A549 (cell line): Measurements from ENCODE around the gene PLEKHM2. TPM values are rescaled to one million over a fixed set of nuclear protein-coding genes. Genes with fewer than 3 reads are reported as not detected.
A peak's percentile ranks its signal among the peaks of the same experiment; 100 is the strongest.

ENCODE experiments used
- ATAC-seq, 2 experiments: fragments of 200-7000 bp in 1 of 2; fragments of >200 bp in 1 of 2; cut with Nextera tagmentation in 1 of 2; cut with Tn5 transposase in 1 of 2; 3 replicates each; pipeline versions ENCODE4 v1.8.0 to v1.9.1; 2018 to 2020; ENCODE audit warnings: mild to moderate bottlenecking in 1 of 2, moderate library complexity in 1 of 2
- CTCF ChIA-PET: fragments of 300-600 bp; sonication (Branson Sonifier 250); formaldehyde crosslinking; extraction: SDS; loops from one replicate; lab custom pipeline; 2021; ENCODE audit warnings: antibody characterized with exemption, inconsistent platforms; lab: Yijun Ruan, JAX
- POLR2A ChIA-PET: fragments of 350-600 bp; formaldehyde crosslinking; extraction: SDS; loops from one replicate; lab custom pipeline; 2021; ENCODE audit warnings: antibody characterized with exemption, inconsistent platforms; lab: Yijun Ruan, JAX
- DNase-seq, 2 experiments: peaks; one replicate each; pipeline versions ENCODE4 v3.0.0 to v3.0.0-alpha.2; 2011 to 2016; ENCODE audit warnings: low read depth in 1 of 2, low spot score in 1 of 2
- FAIRE-seq: peaks from 2 replicates; lab custom pipeline; 2011; peaks lifted over from hg19 to GRCh38; lab: Jason Lieb, UNC
- H3K27ac ChIP-seq, 2 experiments: fragments of >200 bp; sonication (Bioruptor Twin); formaldehyde crosslinking; 3 replicates each; pipeline ENCODE4 v1.5.1; 2016 to 2017
- H3K4me1 ChIP-seq: fragments of >200 bp; sonication (Bioruptor Twin); formaldehyde crosslinking; 3 replicates; pipeline ENCODE4 v1.6.1; 2016
- H3K4me2 ChIP-seq: fragments of >200 bp; sonication (Bioruptor Twin); formaldehyde crosslinking; 3 replicates; pipeline ENCODE4 v1.6.1; 2016
- H3K4me3 ChIP-seq: fragments of >200 bp; sonication (Bioruptor Twin); formaldehyde crosslinking; 3 replicates; pipeline ENCODE4 v1.5.1; 2016
- H3K9me3 ChIP-seq: fragments of >200 bp; sonication (Bioruptor Twin); formaldehyde crosslinking; 3 replicates; pipeline ENCODE4 v1.6.1; 2016
- BHLHE40 ChIP-seq: IDR thresholded peaks from 2 replicates; pipeline ENCODE4 v1.6.1; 2012; ENCODE audit warnings: low read depth, low read length, inconsistent platforms
- CBX8 ChIP-seq: fragments of 200-600 bp; sonication (generic); IDR thresholded peaks from 2 replicates; pipeline ENCODE4 v1.6.1; 2016
- CEBPB ChIP-seq, 2 experiments: fragments of >200 bp in 1 of 2; sonication (Bioruptor Twin) in 1 of 2; formaldehyde crosslinking in 1 of 2; IDR thresholded peaks; 2 replicates each; pipeline ENCODE4 v1.6.1; 2012 to 2016
- CHD4 ChIP-seq: fragments of 200-600 bp; sonication (generic); IDR thresholded peaks from 2 replicates; pipeline ENCODE4 v1.6.1; 2016; ENCODE audit warnings: antibody characterized with exemption, mild to moderate bottlenecking, borderline replicate concordance
- EHMT2 ChIP-seq: fragments of 200-600 bp; sonication (generic); IDR thresholded peaks from 2 replicates; pipeline ENCODE4 v1.6.1; 2016; ENCODE audit warnings: antibody characterized with exemption, low read depth, mild to moderate bottlenecking, moderate library complexity
- ESRRA ChIP-seq: fragments of 150-350 bp; IDR thresholded peaks from 2 replicates; pipeline ENCODE4 v1.6.1; 2014; ENCODE audit warnings: mild to moderate bottlenecking, low read length, borderline replicate concordance
- FOSB ChIP-seq: fragments of 250-450 bp; sonication (Bioruptor Pico); IDR thresholded peaks from 2 replicates; pipeline ENCODE4 v1.5.0; 2020; ENCODE audit warnings: mild to moderate bottlenecking, moderate library complexity
- FOXS1 ChIP-seq: fragments of 250-450 bp; sonication (Bioruptor Pico); IDR thresholded peaks from 2 replicates; pipeline ENCODE4 v1.5.0; 2020; ENCODE audit warnings: mild to moderate bottlenecking, moderate library complexity
- HDAC2 ChIP-seq: fragments of 200-600 bp; sonication (generic); IDR thresholded peaks from 2 replicates; pipeline ENCODE4 v1.6.1; 2016
- HOXA7 ChIP-seq: fragments of 250-450 bp; sonication (Bioruptor Pico); IDR thresholded peaks from 2 replicates; pipeline ENCODE4 v1.5.0; 2020; ENCODE audit warnings: mild to moderate bottlenecking, moderate library complexity
- JUNB ChIP-seq: fragments of >200 bp; sonication (Bioruptor Twin); formaldehyde crosslinking; IDR thresholded peaks from 2 replicates; pipeline ENCODE4 v1.6.1; 2016
- KDM1A ChIP-seq: fragments of 200-600 bp; sonication (generic); IDR thresholded peaks from 2 replicates; pipeline ENCODE4 v1.6.1; 2016; ENCODE audit warnings: low read depth, mild to moderate bottlenecking
- MAFK ChIP-seq: fragments of 450-650 bp; IDR thresholded peaks from 2 replicates; pipeline ENCODE4 v1.6.1; 2014; ENCODE audit not compliant: partially characterized antibody
- NFE2L2 ChIP-seq: fragments of 150-350 bp; conservative IDR thresholded peaks from 2 replicates; pipeline ENCODE4 v1.6.1; 2014; ENCODE audit warnings: low read length
- NR3C1 ChIP-seq: fragments of >200 bp; sonication (Bioruptor Twin); formaldehyde crosslinking; IDR thresholded peaks from 3 replicates; pipeline ENCODE4 v1.6.1; 2017
- PHF8 ChIP-seq: fragments of 200-600 bp; sonication (generic); IDR thresholded peaks from 2 replicates; pipeline ENCODE4 v1.6.1; 2016; ENCODE audit warnings: low read depth, mild to moderate bottlenecking, antibody characterized with exemption, moderate library complexity, borderline replicate concordance
- POLR2A ChIP-seq: IDR thresholded peaks from 2 replicates; pipeline ENCODE4 v1.6.1; 2012; ENCODE audit warnings: mild to moderate bottlenecking, low read length
- RNF2 ChIP-seq: fragments of 200-600 bp; sonication (generic); IDR thresholded peaks from 2 replicates; pipeline ENCODE4 v1.6.1; 2016; ENCODE audit warnings: low read depth, mild to moderate bottlenecking, antibody characterized with exemption, moderate library complexity, borderline replicate concordance
- SREBF2 ChIP-seq: fragments of 450-650 bp; IDR thresholded peaks from 2 replicates; pipeline ENCODE4 v1.6.1; 2014; ENCODE audit warnings: mild to moderate bottlenecking, moderate library complexity
- TFCP2L1 ChIP-seq: fragments of 250-450 bp; sonication (Bioruptor Pico); IDR thresholded peaks from 2 replicates; pipeline ENCODE4 v1.5.0; 2021; ENCODE audit warnings: mild to moderate bottlenecking
- TP53 ChIP-seq: fragments of 250-450 bp; sonication (Bioruptor Pico); IDR thresholded peaks from 2 replicates; pipeline ENCODE4 v1.5.0; 2021; ENCODE audit warnings: mild to moderate bottlenecking, moderate library complexity
- ZFP36 ChIP-seq: fragments of 450-650 bp; IDR thresholded peaks from 2 replicates; pipeline ENCODE4 v1.6.1; 2014; ENCODE audit warnings: borderline replicate concordance; ENCODE audit not compliant: partially characterized antibody
- ZNF302 ChIP-seq: fragments of 250-450 bp; sonication (Bioruptor Pico); IDR thresholded peaks from 2 replicates; pipeline ENCODE4 v1.9.0; 2021; ENCODE audit warnings: inconsistent platforms, mild to moderate bottlenecking, moderate library complexity
- ZSCAN20 ChIP-seq: fragments of 250-450 bp; sonication (Bioruptor Pico); IDR thresholded peaks from 2 replicates; pipeline ENCODE4 v1.8.0; 2022; ENCODE audit warnings: mild to moderate bottlenecking, moderate library complexity
- WGBS: methylation state at CpG from one replicate; pipeline ENCODE4 v1.1.6; 2017; ENCODE audit errors: missing lambda C conversion rate; 5-methylcytosine and 5-hydroxymethylcytosine counted together
- polyA plus RNA-seq, 4 experiments: library from polyadenylated mRNA; depleted of rRNA in 3 of 4; stranded (reverse); fragments of >200 nt; fragmentation: RNase III in 1 of 4; extraction: RNeasy Plus Mini Kit Qiagen cat#74134 plus additional on column Dnase treatment in 1 of 4; gene quantifications; 2 replicates in 3 of 4; 3 replicates in 1 of 4; pipeline ENCODE4 v1.2.3, GENCODE V29; 2011 to 2017
- TF ChIP-seq, protein P1 (sequence below): IDR thresholded peaks from 2 replicates; pipeline ENCODE4 v1.6.1; 2012
- TF ChIP-seq, protein P2 (sequence below): fragments of 450-650 bp; IDR thresholded peaks from 2 replicates; pipeline ENCODE4 v1.6.1; 2014; ENCODE audit warnings: antibody characterized with exemption
- TF ChIP-seq, protein P3 (sequence below): fragments of 250-450 bp; sonication (Bioruptor Pico); IDR thresholded peaks from 2 replicates; pipeline ENCODE4 v1.5.0; 2020; ENCODE audit warnings: low read depth, mild to moderate bottlenecking, moderate library complexity
- TF ChIP-seq, protein P4 (sequence below): fragments of 250-450 bp; sonication (Bioruptor Pico); IDR thresholded peaks from 2 replicates; pipeline ENCODE4 v1.5.0; 2021; ENCODE audit warnings: mild to moderate bottlenecking, moderate library complexity, borderline replicate concordance
- TF ChIP-seq, protein P5 (sequence below): fragments of 150-350 bp; IDR thresholded peaks from 2 replicates; pipeline ENCODE4 v1.6.1; 2014; ENCODE audit warnings: low read depth, mild to moderate bottlenecking, low read length

The PLEKHM2 gene
- polyA plus RNA-seq, 2 of the 4 experiments (the other 2 are of a cell fraction): 14.7 to 21.5 TPM

DNA sequence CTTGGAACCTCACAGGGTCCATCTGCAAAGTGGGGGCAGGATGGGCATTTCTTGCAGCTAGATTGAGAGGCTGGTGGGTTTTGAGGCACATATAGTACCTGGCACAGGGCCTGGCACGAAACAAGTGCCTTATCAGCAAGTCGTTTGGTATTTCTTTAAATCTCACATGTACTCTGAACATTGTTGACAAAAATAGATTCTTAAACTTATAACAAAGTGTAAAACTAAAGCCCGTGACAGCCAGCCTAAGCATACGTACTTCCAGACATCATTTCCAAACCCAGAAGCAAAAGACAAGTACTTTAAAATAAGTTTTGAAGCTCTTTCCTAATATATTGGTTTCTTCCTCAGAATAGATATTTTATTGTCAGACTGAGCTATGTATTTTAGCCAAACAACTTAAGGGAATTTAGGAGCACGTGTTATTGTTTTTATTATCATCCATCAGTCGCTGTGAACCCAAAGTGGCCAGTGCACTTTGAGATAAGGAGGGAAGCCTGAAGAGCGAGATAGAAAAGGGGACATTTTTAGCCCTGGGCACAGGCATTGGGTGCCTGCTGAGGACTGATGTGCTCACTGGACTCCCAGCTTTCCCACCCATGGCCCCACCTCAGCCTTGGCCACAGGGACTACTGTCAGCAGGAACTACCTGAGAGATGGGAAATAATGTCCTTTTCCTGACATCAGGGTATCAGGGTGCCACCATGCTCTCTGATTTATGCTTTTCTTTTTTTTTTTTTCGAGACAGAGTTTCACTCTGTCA is 77.4 kb downstream of the PLEKHM2 start:
- CTCF ChIA-PET: interaction anchor here (0.6 kb wide), 1 partner anchor 21 kb away, joined by 3 read pairs; no protein-coding TSS in a partner anchor
- no peak for FAIRE-seq
- DNase-seq: no peak
- 90% methylated on average over 8 of the region's 8 CpGs for WGBS
- H3K4me1 ChIP-seq: peaks cover 43% of the 10 kb centered on the region
- TF ChIP-seq POLR2A (no peak), SREBF2 (no peak), ZFP36 (no peak), NFE2L2 (no peak), ESRRA (no peak), NR3C1 (no peak), HDAC2 (no peak), EHMT2 (no peak), ZSCAN20 (CRISPR knock-in tag) (no peak)
- TF ChIP-seq, protein P1, sequence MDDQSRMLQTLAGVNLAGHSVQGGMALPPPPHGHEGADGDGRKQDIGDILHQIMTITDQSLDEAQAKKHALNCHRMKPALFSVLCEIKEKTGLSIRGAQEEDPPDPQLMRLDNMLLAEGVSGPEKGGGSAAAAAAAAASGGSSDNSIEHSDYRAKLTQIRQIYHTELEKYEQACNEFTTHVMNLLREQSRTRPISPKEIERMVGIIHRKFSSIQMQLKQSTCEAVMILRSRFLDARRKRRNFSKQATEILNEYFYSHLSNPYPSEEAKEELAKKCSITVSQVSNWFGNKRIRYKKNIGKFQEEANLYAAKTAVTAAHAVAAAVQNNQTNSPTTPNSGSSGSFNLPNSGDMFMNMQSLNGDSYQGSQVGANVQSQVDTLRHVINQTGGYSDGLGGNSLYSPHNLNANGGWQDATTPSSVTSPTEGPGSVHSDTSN: no peak
- peak overlapping the region; percentile 94 to 99; a peak in 4 of 6 replicates for H3K27ac ChIP-seq
- no peak overlapping the region for H3K4me2 ChIP-seq
- POLR2A ChIA-PET: interaction anchor here (0.5 kb wide), 1 partner anchor 15 kb away, joined by 3 read pairs; no protein-coding TSS in a partner anchor
- ATAC-seq: no peak
- H3K4me3 ChIP-seq: no peak overlapping the region
- no peaks in the 10 kb centered on the region for H3K9me3 ChIP-seq

DNA sequence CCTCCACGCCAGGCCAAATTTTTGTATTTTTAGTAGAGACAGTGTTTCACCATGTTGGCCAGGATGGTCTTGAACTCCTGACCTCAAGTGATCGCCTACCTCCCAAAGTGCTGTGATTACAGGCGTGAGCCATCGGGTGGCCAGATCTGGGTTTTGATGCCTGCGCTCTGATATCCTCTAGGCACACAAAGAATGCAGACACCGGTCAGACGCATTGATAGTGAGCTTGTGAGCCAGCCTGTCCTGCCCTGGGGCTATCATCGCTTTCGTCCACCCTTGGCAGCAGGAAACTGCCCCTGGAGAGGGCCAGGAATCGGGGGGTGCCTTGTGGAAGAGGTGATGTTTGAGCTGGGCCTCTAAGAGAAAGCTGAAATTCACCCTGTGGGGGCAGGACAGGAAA is 78.4 kb downstream of the PLEKHM2 start:
- TF ChIP-seq MAFK (no peak), BHLHE40 (no peak), RNF2 (no peak), CHD4 (no peak), PHF8 (no peak), TFCP2L1 (no peak), FOXS1 (CRISPR knock-in tag) (no peak), ZNF302 (CRISPR knock-in tag) (no peak), HOXA7 (CRISPR knock-in tag) (no peak), FOSB (CRISPR knock-in tag) (no peak), JUNB (no peak), KDM1A (no peak), CBX8 (no peak), TP53 (CRISPR knock-in tag) (no peak), CEBPB (IDR thresholded peaks at IDR 0.05) (no peak)
- TF ChIP-seq, protein P2, sequence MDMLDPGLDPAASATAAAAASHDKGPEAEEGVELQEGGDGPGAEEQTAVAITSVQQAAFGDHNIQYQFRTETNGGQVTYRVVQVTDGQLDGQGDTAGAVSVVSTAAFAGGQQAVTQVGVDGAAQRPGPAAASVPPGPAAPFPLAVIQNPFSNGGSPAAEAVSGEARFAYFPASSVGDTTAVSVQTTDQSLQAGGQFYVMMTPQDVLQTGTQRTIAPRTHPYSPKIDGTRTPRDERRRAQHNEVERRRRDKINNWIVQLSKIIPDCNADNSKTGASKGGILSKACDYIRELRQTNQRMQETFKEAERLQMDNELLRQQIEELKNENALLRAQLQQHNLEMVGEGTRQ: no peak
- TF ChIP-seq, protein P3, sequence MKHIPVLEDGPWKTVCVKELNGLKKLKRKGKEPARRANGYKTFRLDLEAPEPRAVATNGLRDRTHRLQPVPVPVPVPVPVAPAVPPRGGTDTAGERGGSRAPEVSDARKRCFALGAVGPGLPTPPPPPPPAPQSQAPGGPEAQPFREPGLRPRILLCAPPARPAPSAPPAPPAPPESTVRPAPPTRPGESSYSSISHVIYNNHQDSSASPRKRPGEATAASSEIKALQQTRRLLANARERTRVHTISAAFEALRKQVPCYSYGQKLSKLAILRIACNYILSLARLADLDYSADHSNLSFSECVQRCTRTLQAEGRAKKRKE: no peak
- TF ChIP-seq, protein P1: no peak
- TF ChIP-seq, protein P4, sequence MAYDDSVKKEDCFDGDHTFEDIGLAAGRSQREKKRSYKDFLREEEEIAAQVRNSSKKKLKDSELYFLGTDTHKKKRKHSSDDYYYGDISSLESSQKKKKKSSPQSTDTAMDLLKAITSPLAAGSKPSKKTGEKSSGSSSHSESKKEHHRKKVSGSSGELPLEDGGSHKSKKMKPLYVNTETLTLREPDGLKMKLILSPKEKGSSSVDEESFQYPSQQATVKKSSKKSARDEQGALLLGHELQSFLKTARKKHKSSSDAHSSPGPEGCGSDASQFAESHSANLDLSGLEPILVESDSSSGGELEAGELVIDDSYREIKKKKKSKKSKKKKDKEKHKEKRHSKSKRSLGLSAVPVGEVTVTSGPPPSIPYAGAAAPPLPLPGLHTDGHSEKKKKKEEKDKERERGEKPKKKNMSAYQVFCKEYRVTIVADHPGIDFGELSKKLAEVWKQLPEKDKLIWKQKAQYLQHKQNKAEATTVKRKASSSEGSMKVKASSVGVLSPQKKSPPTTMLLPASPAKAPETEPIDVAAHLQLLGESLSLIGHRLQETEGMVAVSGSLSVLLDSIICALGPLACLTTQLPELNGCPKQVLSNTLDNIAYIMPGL (CRISPR knock-in tag): no peak
- TF ChIP-seq, protein P5, sequence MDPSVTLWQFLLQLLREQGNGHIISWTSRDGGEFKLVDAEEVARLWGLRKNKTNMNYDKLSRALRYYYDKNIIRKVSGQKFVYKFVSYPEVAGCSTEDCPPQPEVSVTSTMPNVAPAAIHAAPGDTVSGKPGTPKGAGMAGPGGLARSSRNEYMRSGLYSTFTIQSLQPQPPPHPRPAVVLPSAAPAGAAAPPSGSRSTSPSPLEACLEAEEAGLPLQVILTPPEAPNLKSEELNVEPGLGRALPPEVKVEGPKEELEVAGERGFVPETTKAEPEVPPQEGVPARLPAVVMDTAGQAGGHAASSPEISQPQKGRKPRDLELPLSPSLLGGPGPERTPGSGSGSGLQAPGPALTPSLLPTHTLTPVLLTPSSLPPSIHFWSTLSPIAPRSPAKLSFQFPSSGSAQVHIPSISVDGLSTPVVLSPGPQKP: no peak
- Histone ChIP-seq H3K4me2 (no peak overlapping the region), H3K4me1 (peaks cover 36% of the 10 kb centered on the region), H3K27ac (peak overlapping the region in 1 of 2 experiments; percentile 41; a peak in 1 of 6 replicates), H3K4me3 (no peak overlapping the region), H3K9me3 (no peaks in the 10 kb centered on the region)
- WGBS: 75% methylated on average over 7 of the region's 10 CpGs
- ChIA-PET CTCF (interaction anchor here (1.0 kb wide), 1 partner anchor 10 kb away, joined by 3 read pairs; no protein-coding TSS in a partner anchor), POLR2A (no interaction called here)
- ATAC-seq (no peak), FAIRE-seq (no peak), DNase-seq (peak in 1 of 2 experiments; percentile 41)
